Measurements from ENCODE around the gene HAUS3. TPM values are rescaled to one million over a fixed set of nuclear protein-coding genes. Genes with fewer than 3 reads are reported as not detected.

HAUS3 gene
- total and polyA plus RNA-seq, 2 of the 13 experiments (the other 11 are each of a cell fraction or from before 2014, with no cell fraction given), result 3.9 to 12.6 TPM

GRCh38 chr4:2262145-2262943 lies 20.4 kb upstream of the HAUS3 start:
- peak overlapping the region; percentile 89 for H3K4me2 ChIP-seq (ENCODE audit: low read depth, low read length)
- intact Hi-C loops (cut with micrococcal nuclease; ENCODE audit: unreplicated experiment) (loop anchor here (1.0 kb wide), 1 partner anchor 20 kb away; the partner anchor contains the start of genes HAUS3 and POLN), in situ Hi-C loops (cut with HindIII; ENCODE audit: extremely low pct_ligation_motif_present, low pct_unique_long_range_greater_than_20kb) (no loop called here)
- peak overlapping the region; percentile 50 to 76 (median 71); a peak in 5 of 6 replicates for H3K4me3 ChIP-seq (replicated peaks in 1 of 3; ENCODE audit: insufficient read depth in 1 of 3, low read depth in 2 of 3, low read length in 3 of 3)
- no peaks in the 10 kb centered on the region for H4K20me1 ChIP-seq (ENCODE audit: insufficient read depth, low read length)
- H3K27ac ChIP-seq (ENCODE audit: extremely low read length, insufficient read depth, low read length), result peak overlapping the region; percentile 83
- no TSS peak for BruUV-seq (replicated peaks)
- H2AFZ ChIP-seq (ENCODE audit: low read length), result no peak overlapping the region
- peak; percentile 91 for ATAC-seq
- ChIA-PET POLR2A (interaction anchor here (0.6 to 1.3 kb wide), 6 partner anchors 12 to 274 kb away, joined by 3 to 11 read pairs (median 3); partner anchors contain the start of genes FAM193A, HAUS3, POLN and RNF4), CTCF (ENCODE audit: low intra/inter-chr PET ratio, low total read pairs) (no interaction called here)
- 0 out of 5 replicates have a peak, but pooled peaks cover 1 to 3% of the 10 kb centered on the region in 2 experiments for H3K36me3 ChIP-seq (replicated peaks in 1 of 2; ENCODE audit: control insufficient read depth in 1 of 2, insufficient read depth in 2 of 2, low read length in 2 of 2)
- peaks cover 9% of the 10 kb centered on the region for H3K79me2 ChIP-seq (ENCODE audit: insufficient read depth, low read length)
- H3K27me3 ChIP-seq (ENCODE audit: control insufficient read depth in 1 of 2, insufficient read depth in 2 of 2, low read length in 2 of 2), result peaks cover 11 to 28% of the 10 kb centered on the region in 2 experiments; a peak in 3 of 5 replicates
- DNase-seq (ENCODE audit: low spot score), result peak; percentile 97
- WGBS (ENCODE audit: low lambda C conversion rate), result 0% methylated on average over 5 of the region's 98 CpGs
- peak overlapping the region; percentile 77 for H3K9ac ChIP-seq (ENCODE audit: insufficient read depth, low read depth, low read length)
- peaks cover 31% of the 10 kb centered on the region for H3K4me1 ChIP-seq (ENCODE audit: insufficient read depth, low read length)
- FAIRE-seq, result peak; percentile 69
- no peaks in the 10 kb centered on the region for H3K9me3 ChIP-seq (ENCODE audit: low read length)
- TF ChIP-seq TSC22D2 (CRISPR knock-in tag; IDR thresholded peaks at IDR 0.05; ENCODE audit: borderline replicate concordance) (no peak; the same call in 1 of the 2 replicates), ZNF569 (CRISPR knock-in tag; IDR thresholded peaks at IDR 0.05; ENCODE audit: borderline replicate concordance) (no peak), CBFB (CRISPR knock-in tag; IDR thresholded peaks at IDR 0.05) (peak; percentile 48; the same call in 1 of the 2 replicates), KDM2A (CRISPR knock-in tag; IDR thresholded peaks at IDR 0.05; ENCODE audit: borderline replicate concordance, low read depth) (0 out of 2 replicates have a peak, but pooled peaks have one; percentile 42), FOXO1 (CRISPR knock-in tag; IDR thresholded peaks at IDR 0.05) (no peak), FOXA1 (IDR thresholded peaks at IDR 0.05) (no peak), FOXA1 (CRISPR knock-in tag; IDR thresholded peaks at IDR 0.05) (0 out of 2 replicates have a peak, but pooled peaks have one; percentile 39), SRSF1 (optimal IDR thresholded peaks at IDR 0.05; ENCODE audit: low read depth, low read length) (no peak), ZNF747 (CRISPR knock-in tag; IDR thresholded peaks at IDR 0.05; ENCODE audit: borderline replicate concordance) (no peak), CBX5 (CRISPR knock-in tag; IDR thresholded peaks at IDR 0.05; ENCODE audit: borderline replicate concordance) (no peak), SOX5 (CRISPR knock-in tag; IDR thresholded peaks at IDR 0.05; ENCODE audit: borderline replicate concordance) (no peak; the same call in 1 of the 2 replicates), HES4 (CRISPR knock-in tag; IDR thresholded peaks at IDR 0.05; ENCODE audit: borderline replicate concordance) (no peak), SRSF9 (IDR thresholded peaks at IDR 0.05; ENCODE audit: borderline replicate concordance, insufficient read depth, low read depth, low read length, poor library complexity, severe bottlenecking) (no peak), RFX1 (IDR thresholded peaks at IDR 0.05) (peak; percentile 60; the same call in 1 of the 2 replicates), MATR3 (CRISPR knock-in tag; IDR thresholded peaks at IDR 0.05) (no peak)
- TF ChIP-seq, protein P1, sequence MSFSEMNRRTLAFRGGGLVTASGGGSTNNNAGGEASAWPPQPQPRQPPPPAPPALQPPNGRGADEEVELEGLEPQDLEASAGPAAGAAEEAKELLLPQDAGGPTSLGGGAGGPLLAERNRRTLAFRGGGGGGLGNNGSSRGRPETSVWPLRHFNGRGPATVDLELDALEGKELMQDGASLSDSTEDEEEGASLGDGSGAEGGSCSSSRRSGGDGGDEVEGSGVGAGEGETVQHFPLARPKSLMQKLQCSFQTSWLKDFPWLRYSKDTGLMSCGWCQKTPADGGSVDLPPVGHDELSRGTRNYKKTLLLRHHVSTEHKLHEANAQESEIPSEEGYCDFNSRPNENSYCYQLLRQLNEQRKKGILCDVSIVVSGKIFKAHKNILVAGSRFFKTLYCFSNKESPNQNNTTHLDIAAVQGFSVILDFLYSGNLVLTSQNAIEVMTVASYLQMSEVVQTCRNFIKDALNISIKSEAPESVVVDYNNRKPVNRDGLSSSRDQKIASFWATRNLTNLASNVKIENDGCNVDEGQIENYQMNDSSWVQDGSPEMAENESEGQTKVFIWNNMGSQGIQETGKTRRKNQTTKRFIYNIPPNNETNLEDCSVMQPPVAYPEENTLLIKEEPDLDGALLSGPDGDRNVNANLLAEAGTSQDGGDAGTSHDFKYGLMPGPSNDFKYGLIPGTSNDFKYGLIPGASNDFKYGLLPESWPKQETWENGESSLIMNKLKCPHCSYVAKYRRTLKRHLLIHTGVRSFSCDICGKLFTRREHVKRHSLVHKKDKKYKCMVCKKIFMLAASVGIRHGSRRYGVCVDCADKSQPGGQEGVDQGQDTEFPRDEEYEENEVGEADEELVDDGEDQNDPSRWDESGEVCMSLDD (CRISPR knock-in tag; IDR thresholded peaks at IDR 0.05; ENCODE audit: borderline replicate concordance), result no peak

All from HepG2 (cell line).